Stimulated activated CD4-positive, alpha-beta T cell treated with anti-CD3 and anti-CD28 coated beads, Interleukin-12 subunit alpha, Interleukin-12 subunit beta, amount 100 ng/mL, for 24 hours (primary cell): Measurements from ENCODE around the gene TTC33.
"Not testable (repeated sequence)": the region's sequence is repeated elsewhere in the genome, so short reads cannot be mapped to it uniquely, and the experiment has no call there.

ENCODE experiments used
- DNase-seq, 2 experiments: peaks; one replicate each; pipeline ENCODE4 v3.0.0-alpha.2; 2020; ENCODE audit warnings: low read depth in 2 of 2

Gene TTC33

GRCh38 chr5:40614923-40615585 is 140.7 kb downstream of the TTC33 start:
- no peak for DNase-seq

DNA sequence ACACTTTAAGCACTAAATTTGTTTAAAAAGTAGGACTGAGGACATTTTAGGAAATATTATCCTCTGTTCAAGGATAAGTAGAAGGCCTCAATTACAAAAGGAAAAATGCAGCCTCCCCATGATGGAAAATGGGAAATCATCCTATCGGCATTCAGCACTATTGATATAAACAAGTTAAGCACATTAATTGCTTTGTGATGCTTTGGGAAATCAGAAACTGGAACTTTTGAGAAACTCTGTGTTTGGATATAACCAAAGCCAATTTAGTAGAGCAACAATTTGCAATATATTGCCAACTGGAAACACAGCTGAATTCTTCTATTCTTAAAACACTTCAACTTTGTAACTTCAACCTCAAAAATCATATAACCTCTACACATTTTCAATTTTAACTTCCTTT is 141.3 kb downstream of the TTC33 start:
- DNase-seq = no peak

- DNase-seq = no peak
Observed at GRCh38 chr5:40607202-40607601, 148.6 kb downstream of the TTC33 start.

DNA sequence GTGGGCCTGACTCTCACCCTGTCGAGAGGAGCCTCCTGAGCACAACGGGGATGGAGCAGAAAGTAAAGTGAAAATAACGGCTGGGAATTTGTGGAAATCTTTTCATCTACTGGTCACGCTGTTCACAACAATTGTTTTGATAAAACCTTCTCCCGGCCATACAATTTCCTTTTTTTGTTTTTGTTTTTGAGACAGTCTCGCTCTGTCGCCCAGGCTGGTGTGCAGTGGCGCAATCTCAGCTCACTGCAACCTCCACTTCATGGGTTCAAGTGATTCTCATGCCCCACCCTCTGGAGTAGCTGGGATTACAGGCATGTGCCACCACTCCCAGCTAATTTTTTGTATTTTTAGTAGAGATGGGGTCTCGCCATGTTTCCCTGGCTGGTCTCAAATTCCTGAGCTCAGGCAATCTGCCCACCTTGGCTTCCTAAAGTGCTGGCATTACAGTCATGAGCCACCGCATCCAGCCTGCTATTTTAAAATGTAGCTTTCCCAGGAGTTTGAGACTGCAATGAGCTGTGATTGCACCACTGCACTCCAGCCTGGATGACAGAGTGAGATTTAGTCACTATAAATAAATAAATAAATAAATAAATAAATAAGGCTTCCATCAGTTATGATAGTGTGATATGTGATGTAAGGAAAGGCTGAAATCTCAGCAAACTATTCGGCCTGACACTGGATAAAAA is 149.5 kb downstream of the TTC33 start:
- DNase-seq = no peak

DNA sequence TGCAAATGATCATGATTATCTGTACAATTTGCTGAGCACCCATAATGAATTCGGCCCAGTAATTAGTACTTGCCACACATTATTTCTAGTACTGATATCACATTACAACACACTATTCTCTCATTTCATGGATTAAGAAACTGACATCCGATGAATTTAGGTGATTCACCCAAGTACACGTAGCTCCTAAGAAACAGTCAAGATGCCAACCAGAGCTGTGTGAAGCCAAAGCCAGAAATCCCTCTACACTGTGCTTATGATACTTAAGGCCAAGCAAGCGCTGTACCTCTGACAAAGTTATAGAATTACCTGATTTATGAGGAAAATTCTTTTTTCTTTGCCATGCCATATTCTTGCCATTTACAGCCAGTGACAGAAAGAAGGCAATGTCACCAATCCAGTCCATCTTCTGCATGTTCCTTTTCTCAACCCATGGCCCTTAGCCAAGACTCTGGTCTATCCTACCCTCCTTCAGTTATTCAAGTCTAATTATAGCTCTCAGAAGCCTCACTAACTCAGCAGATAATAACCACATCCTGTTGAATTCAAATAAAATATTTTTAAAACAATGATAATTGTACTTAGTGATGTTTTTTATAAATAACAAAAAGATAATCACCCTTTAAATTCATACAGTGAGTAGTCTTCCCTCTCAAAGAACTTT is 150.3 kb downstream of the TTC33 start:
- DNase-seq = no peak

GRCh38 chr5:40603378-40603777 is 152.4 kb downstream of the TTC33 start:
- no peak for DNase-seq

GRCh38 chr5:40601198-40601868 is 154.4 kb downstream of the TTC33 start:
- DNase-seq = no peak

GRCh38 chr5:40600383-40600782 is 155.4 kb downstream of the TTC33 start:
- no peak for DNase-seq

DNA sequence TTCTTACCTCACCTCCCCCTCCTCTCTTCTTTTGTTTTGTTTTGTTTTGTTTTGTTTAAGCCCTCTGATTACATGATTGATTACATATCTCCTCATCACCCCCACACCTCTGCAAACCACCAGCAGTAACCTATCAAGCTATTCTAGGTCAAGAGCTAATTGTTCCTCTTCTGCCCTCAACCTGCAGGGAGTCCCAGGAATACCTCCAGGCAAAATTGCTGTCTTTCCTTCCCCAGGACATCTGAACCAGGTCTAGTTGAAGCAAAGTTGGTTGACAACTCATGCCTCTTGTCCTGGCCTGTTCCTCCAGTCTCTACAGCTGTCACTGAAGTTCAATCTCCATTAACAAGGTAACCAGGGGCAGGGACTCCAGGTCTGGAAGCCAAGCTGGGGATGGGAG is 156.1 kb downstream of the TTC33 start:
- DNase-seq = no peak

DNA sequence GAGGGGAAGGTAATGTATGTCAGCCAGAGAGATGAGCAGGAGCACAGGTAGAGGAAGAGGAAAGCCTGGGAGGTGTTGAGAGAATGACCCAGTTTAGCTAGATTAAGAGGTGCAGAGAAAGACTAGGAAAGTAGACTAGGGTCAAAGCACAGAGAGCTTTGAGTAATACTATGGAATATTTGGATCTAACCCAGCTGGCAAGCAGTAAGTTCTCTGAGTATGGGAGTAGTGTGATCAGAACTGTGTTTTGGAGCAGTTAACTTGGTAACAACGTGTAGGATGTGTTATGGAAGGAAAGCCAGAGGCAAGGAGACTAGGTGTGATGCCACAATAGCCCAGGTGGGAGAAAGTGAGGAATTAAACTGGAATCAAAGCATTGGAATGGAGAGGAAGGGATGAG is 160.9 kb downstream of the TTC33 start:
- no peak for DNase-seq

- DNase-seq = not testable (repeated sequence)
Observed at GRCh38 chr5:40591727-40592396, 163.9 kb downstream of the TTC33 start.

DNA sequence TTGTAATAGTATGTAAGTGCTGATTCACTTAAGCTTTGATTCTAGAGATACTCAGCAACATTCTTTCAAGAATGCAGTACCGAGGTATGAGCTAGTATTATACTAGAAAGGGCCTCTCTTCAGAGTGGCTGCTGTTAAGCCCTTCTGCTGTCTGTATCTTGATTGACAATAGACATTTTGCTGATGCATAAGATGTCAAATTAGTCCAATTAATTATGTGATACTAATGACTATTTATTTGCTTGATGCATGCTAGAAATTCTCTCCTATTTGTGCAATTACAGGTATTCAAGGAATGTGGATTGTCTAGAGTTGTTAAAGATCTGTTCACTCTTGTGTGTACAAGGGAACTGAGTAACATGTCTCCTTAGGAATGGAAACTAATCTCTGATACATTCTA is 168.4 kb downstream of the TTC33 start:
- DNase-seq = no peak

DNA sequence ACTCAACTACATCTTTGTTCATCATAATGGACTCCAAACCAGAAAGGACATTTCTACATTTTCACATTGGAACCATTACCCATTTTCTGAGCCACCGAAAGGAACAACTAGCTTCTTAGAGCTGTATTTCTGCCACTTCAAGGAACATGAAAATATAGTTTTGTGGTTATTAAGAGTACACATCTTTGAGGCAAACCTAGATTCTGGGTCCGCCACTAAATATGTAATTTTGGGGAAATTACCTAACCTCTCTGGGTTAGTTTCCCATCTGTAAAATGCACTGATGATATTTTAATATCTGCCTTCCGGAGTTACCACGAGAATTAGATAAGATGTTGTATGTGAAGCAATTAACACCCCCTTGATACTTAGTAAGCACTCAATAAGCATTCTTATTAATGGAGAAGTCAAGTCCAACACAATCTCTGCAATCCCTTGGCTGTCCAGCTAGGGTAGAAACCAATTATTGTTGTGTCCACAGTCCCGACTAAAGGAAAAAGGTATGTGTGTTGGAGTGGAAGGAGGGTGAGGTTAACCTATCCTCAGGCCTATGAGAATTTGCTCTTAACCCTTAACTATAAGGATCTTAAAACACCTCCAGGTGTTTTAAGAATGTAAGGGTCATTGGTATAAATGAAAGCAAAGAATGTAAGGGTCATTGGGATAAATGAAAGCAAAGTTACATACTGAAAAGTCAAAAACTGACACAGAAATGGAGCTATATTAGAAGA is 170.1 kb downstream of the TTC33 start:
- no peak for DNase-seq

GRCh38 chr5:40584054-40584453 is 171.7 kb downstream of the TTC33 start:
- no peak for DNase-seq

DNA sequence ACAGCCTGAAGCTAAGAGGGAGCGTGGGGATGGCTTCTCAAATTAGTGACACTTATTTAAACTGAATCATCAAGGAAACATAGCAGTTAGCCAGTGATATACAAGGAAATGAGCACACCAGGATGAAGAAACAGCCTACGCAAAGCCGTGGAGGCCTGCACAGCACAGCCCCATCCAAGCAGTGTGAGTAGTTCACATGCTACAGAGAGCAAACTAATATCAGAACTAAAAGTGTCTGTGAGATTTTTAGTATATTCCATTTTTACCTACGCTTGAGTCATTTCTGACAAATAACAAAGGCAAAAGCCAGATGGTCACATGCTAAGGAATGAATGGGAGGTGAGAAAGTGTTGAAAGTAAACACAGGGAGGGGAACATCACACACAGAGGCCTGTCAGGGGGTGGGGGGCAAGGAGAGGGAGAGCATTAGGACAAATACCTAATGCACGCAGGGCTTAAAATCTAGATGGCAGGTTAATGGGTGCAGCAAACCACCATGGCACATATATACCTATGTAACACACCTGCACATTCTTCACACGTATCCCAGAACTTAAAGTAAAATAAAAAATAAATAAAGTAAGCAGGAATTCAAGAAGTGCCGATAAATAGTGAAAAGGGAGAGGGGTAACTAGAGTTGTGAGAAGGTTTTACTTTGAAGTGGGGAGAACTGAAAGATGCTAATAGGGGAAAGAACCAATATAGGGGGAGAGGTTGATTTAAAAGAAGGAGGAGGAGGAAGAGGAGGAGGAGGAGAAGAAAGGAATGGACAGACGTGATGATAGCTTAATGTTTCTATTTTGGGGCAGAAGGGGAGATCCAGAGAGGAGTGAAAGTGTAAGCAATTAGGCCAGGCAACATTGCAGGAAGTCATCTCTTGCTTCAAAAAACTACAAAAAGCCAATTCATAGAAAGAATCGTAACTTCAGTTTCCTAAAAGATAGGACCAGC is 177.0 kb downstream of the TTC33 start:
- peak; percentile 44 to 57 for DNase-seq

- no peak for DNase-seq
Observed at GRCh38 chr5:40577718-40578117, 178.0 kb downstream of the TTC33 start.

- DNase-seq = no peak
Observed at GRCh38 chr5:40575921-40576320, 179.8 kb downstream of the TTC33 start.

- no peak for DNase-seq
Observed at GRCh38 chr5:40575411-40575810, 180.3 kb downstream of the TTC33 start.

GRCh38 chr5:40572937-40573336 is 182.8 kb downstream of the TTC33 start:
- no peak for DNase-seq

GRCh38 chr5:40572391-40572790 is 183.4 kb downstream of the TTC33 start:
- no peak for DNase-seq
